ENCODE measurements around the gene IFNA1. TPM values are rescaled to one million over a fixed set of nuclear protein-coding genes. Genes with fewer than 3 reads are reported as not detected.

The IFNA1 gene
- total and polyA plus RNA-seq, 7 donors = 0.09 TPM; not detected in 6

DNA sequence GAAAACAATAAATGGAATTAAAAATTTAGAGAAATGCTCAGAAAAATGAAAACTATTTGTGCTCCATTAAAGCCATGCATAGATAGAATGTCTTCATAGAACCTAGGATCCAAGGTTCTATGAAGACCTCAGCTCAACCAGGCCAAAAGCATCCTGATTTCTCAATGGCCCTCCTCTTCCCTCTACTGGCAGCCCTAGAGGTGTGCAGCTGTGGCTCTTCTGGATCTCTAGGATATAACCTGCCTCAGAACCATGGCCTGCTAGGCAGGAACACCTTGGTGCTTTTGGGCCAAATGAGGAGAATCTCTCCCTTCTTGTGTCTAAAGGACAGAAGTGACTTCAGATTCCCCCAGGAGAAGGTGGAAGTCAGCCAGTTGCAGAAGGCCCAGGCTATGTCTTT lies 15.1 kb downstream of the IFNA1 start:
- Histone ChIP-seq H3K36me3 (no peaks in the 10 kb centered on the region), H3K27ac (no peak overlapping the region), H3K4me3 (no peak overlapping the region), H3K27me3 (no peaks in the 10 kb centered on the region), H3K9me3 (no peaks in the 10 kb centered on the region), H3K4me1 (peaks cover 0 to 11% (median 5%) of the 10 kb centered on the region in 4 donors)
- no peak for TF ChIP-seq POLR2A (IDR thresholded peaks at IDR 0.05)
- TF ChIP-seq, protein P1, sequence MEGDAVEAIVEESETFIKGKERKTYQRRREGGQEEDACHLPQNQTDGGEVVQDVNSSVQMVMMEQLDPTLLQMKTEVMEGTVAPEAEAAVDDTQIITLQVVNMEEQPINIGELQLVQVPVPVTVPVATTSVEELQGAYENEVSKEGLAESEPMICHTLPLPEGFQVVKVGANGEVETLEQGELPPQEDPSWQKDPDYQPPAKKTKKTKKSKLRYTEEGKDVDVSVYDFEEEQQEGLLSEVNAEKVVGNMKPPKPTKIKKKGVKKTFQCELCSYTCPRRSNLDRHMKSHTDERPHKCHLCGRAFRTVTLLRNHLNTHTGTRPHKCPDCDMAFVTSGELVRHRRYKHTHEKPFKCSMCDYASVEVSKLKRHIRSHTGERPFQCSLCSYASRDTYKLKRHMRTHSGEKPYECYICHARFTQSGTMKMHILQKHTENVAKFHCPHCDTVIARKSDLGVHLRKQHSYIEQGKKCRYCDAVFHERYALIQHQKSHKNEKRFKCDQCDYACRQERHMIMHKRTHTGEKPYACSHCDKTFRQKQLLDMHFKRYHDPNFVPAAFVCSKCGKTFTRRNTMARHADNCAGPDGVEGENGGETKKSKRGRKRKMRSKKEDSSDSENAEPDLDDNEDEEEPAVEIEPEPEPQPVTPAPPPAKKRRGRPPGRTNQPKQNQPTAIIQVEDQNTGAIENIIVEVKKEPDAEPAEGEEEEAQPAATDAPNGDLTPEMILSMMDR (IDR thresholded peaks at IDR 0.05) = peak in 3 of 4 experiments; percentile 40 to 64 (median 61)
- DNase-seq = no peak
- intact Hi-C loops (cut with DNase I) = no loop called here

GRCh38 chr9:21461377-21461776 lies 21.1 kb downstream of the IFNA1 start:
- no peaks in the 10 kb centered on the region for H3K4me1 ChIP-seq
- no peak overlapping the region for H3K27ac ChIP-seq
- WGBS, 2 donors = 23 to 66% methylated on average over 1 of the region's 1 CpG
- H3K4me3 ChIP-seq = no peak overlapping the region
- no peak for TF ChIP-seq POLR2AphosphoS5 (IDR thresholded peaks at IDR 0.05)
- no peak for TF ChIP-seq POLR2A (IDR thresholded peaks at IDR 0.05)
- TF ChIP-seq, protein P1 (IDR thresholded peaks at IDR 0.05) = no peak
- TF ChIP-seq EP300 (IDR thresholded peaks at IDR 0.05) = no peak
- no peaks in the 10 kb centered on the region for H3K27me3 ChIP-seq
- no peaks in the 10 kb centered on the region for H3K36me3 ChIP-seq
- H3K9me3 ChIP-seq = peaks cover 0 to 5% (median 2%) of the 10 kb centered on the region in 4 donors
- intact Hi-C loops (cut with DNase I) = no loop called here
- no peak for DNase-seq

- H3K36me3 ChIP-seq = no peaks in the 10 kb centered on the region
- no peak for DNase-seq
- peaks cover 0 to 5% (median 2%) of the 10 kb centered on the region in 4 donors for H3K9me3 ChIP-seq
- WGBS, 2 donors = 86 to 92% methylated on average over 5 of the region's 5 CpGs
- H3K4me1 ChIP-seq = no peaks in the 10 kb centered on the region
- TF ChIP-seq, protein P1 (IDR thresholded peaks at IDR 0.05) = no peak
- TF ChIP-seq EP300 (IDR thresholded peaks at IDR 0.05) = no peak
- TF ChIP-seq POLR2A (IDR thresholded peaks at IDR 0.05) = no peak
- no peak for TF ChIP-seq POLR2AphosphoS5 (IDR thresholded peaks at IDR 0.05)
- intact Hi-C loops (cut with DNase I) = loop anchor here (5.0 kb wide), 1 partner anchor 322 kb away; no protein-coding TSS in a partner anchor
- no peaks in the 10 kb centered on the region for H3K27me3 ChIP-seq
- H3K4me3 ChIP-seq = no peak overlapping the region
- no peak overlapping the region for H3K27ac ChIP-seq
These were observed 24.9 kb downstream of the IFNA1 start for GRCh38 chr9:21465138-21465537.

- no peaks in the 10 kb centered on the region for H3K27me3 ChIP-seq
- H3K4me3 ChIP-seq = no peak overlapping the region
- H3K27ac ChIP-seq = no peak overlapping the region
- no peaks in the 10 kb centered on the region for H3K4me1 ChIP-seq
- TF ChIP-seq EP300 (IDR thresholded peaks at IDR 0.05) = no peak
- TF ChIP-seq, protein P1 (IDR thresholded peaks at IDR 0.05) = peak in 1 of 4 experiments; percentile 42
- no peak for DNase-seq
- intact Hi-C loops (cut with DNase I) = loop anchor here (5.0 kb wide), 1 partner anchor 321 kb away; no protein-coding TSS in a partner anchor
- H3K9me3 ChIP-seq = peaks cover 0 to 5% (median 2%) of the 10 kb centered on the region in 4 donors
- H3K36me3 ChIP-seq = no peaks in the 10 kb centered on the region
These were observed 25.8 kb downstream of the IFNA1 start for GRCh38 chr9:21465859-21466518.

- Histone ChIP-seq H3K36me3 (no peaks in the 10 kb centered on the region), H3K4me1 (no peaks in the 10 kb centered on the region), H3K27me3 (no peaks in the 10 kb centered on the region), H3K4me3 (no peak overlapping the region), H3K9me3 (no peaks in the 10 kb centered on the region), H3K27ac (no peak overlapping the region)
- TF ChIP-seq POLR2AphosphoS5 (IDR thresholded peaks at IDR 0.05) (no peak), EP300 (IDR thresholded peaks at IDR 0.05) (no peak), POLR2A (IDR thresholded peaks at IDR 0.05) (no peak)
- TF ChIP-seq, protein P1 (IDR thresholded peaks at IDR 0.05) = no peak
- whole genome bisulfite sequencing, 2 donors = 84 to 90% methylated on average over 5 of the region's 5 CpGs
- intact Hi-C loops (cut with DNase I) = no loop called here
- no peak for DNase-seq
These were observed 29.9 kb downstream of the IFNA1 start for GRCh38 chr9:21470126-21470525.
